Endodermal cell (in vitro differentiated cells): ENCODE data around the gene MALAT1. TPM values are rescaled to one million over a fixed set of nuclear protein-coding genes. Genes with fewer than 3 reads are reported as not detected.
A peak's percentile ranks its signal among the peaks of the same experiment; 100 is the strongest.

Source experiments
- DNase-seq: peaks from one replicate; pipeline ENCODE4 v3.0.0-alpha.2; 2017
- H3K27ac ChIP-seq: 2 replicates; pipeline ENCODE4 v1.5.1; 2013; ENCODE audit warnings: mild to moderate bottlenecking, low read depth, low read length, moderate library complexity
- H3K27me3 ChIP-seq: 2 replicates; pipeline ENCODE4 v1.6.1; 2013; ENCODE audit warnings: mild to moderate bottlenecking, low read length, moderate library complexity; ENCODE audit not compliant: insufficient read depth, control insufficient read depth, poor library complexity, severe bottlenecking
- H3K36me3 ChIP-seq: 2 replicates; pipeline ENCODE4 v1.7.0; 2013; ENCODE audit warnings: mild to moderate bottlenecking, low read length, moderate library complexity; ENCODE audit not compliant: control insufficient read depth, insufficient read depth
- H3K4me1 ChIP-seq: one replicate; pipeline ENCODE4 v1.7.0; 2013; ENCODE audit warnings: low read length; ENCODE audit not compliant: control insufficient read depth, insufficient read depth
- H3K4me3 ChIP-seq: 2 replicates; pipeline ENCODE4 v1.5.1; 2013; ENCODE audit warnings: mild to moderate bottlenecking, low read length, moderate library complexity
- H3K9ac ChIP-seq: 2 replicates; pipeline ENCODE4 v1.6.1; 2013; ENCODE audit warnings: mild to moderate bottlenecking, low read length, moderate library complexity; ENCODE audit not compliant: poor library complexity, severe bottlenecking; ENCODE audit errors: extremely low read depth
- H3K9me3 ChIP-seq: 2 replicates; pipeline ENCODE4 v1.6.1; 2013; ENCODE audit warnings: mild to moderate bottlenecking, low read length, moderate library complexity; ENCODE audit not compliant: control insufficient read depth
- H3K27ac Mint-ChIP-seq: 2 replicates; pipeline ENCODE4 v1.8.0; 2020; ENCODE audit warnings: mixed read lengths
- H3K27me3 Mint-ChIP-seq: 2 replicates; pipeline ENCODE4 v1.8.0; 2021; ENCODE audit warnings: mild to moderate bottlenecking, mixed read lengths; ENCODE audit not compliant: insufficient read depth
- H3K36me3 Mint-ChIP-seq: 2 replicates; pipeline ENCODE4 v1.8.0; 2020; ENCODE audit warnings: low read depth, mixed read lengths
- H3K4me1 Mint-ChIP-seq: 2 replicates; pipeline ENCODE4 v1.8.0; 2020; ENCODE audit warnings: mixed read lengths
- H3K4me3 Mint-ChIP-seq: 2 replicates; pipeline ENCODE4 v1.8.0; 2020; ENCODE audit warnings: mild to moderate bottlenecking, moderate library complexity, mixed read lengths
- H3K9me3 Mint-ChIP-seq: 2 replicates; pipeline ENCODE4 v1.8.0; 2020; ENCODE audit warnings: mild to moderate bottlenecking, mixed read lengths
- CTCF ChIP-seq: fragments of 200-600 bp; sonication (generic); conservative IDR thresholded peaks from 2 replicates; pipeline ENCODE4 v1.5.0; 2021; ENCODE audit warnings: antibody characterized with exemption, mild to moderate bottlenecking
- WGBS, 2 experiments: methylation state at CpG; one replicate each; pipeline versions ENCODE4 v1.1.5 to v1.1.7; 2013; ENCODE audit warnings: missing lambda C conversion rate in 2 of 2, mixed read lengths in 1 of 2; ENCODE audit not compliant: insufficient coverage in 1 of 2, insufficient read length in 1 of 2; 5-methylcytosine and 5-hydroxymethylcytosine counted together
- total RNA-seq, 2 donors: library from RNA; stranded (reverse); fragmentation: NEBNext Ultra II Directional in 1 of 2; extraction: Animal tissue kit (Norgen Biotek cat#: 25700) in 1 of 2; gene quantifications; 2 replicates in 1 of 2; 3 replicates in 1 of 2; pipeline ENCODE4 v1.2.1, GENCODE V29; 2021

The MALAT1 gene
- total RNA-seq, 2 donors from 2014 or later = 5,233 to 6,894 TPM

GRCh38 chr11:65504674-65505465, 6.0 kb downstream of the MALAT1 start:
- Mint-ChIP-seq H3K4me1 (peaks cover 27% of the 10 kb centered on the region), H3K4me3 (no peak overlapping the region), H3K36me3 (peaks cover 33% of the 10 kb centered on the region), H3K27me3 (no peaks in the 10 kb centered on the region), H3K9me3 (no peaks in the 10 kb centered on the region), H3K27ac (peak overlapping the region; percentile 80)
- DNase-seq = peak; percentile 32
- H3K36me3 ChIP-seq = peaks cover 67% of the 10 kb centered on the region
- 69 to 77% methylated on average over 4 to 6 of the region's 8 CpGs for WGBS, 2 experiments
- H3K27ac ChIP-seq = peak overlapping the region; percentile 65
- no peaks in the 10 kb centered on the region for H3K27me3 ChIP-seq
- no peaks in the 10 kb centered on the region for H3K4me1 ChIP-seq
- no peaks in the 10 kb centered on the region for H3K9me3 ChIP-seq
- H3K9ac ChIP-seq = peak overlapping the region; percentile 100
- no peak for TF ChIP-seq CTCF
- H3K4me3 ChIP-seq = peak overlapping the region; percentile 97

GRCh38 chr11:65505466-65506289, 6.8 kb downstream of the MALAT1 start:
- 83 to 92% methylated on average over 6 to 12 of the region's 12 CpGs for WGBS, 2 experiments
- no peaks in the 10 kb centered on the region for H3K9me3 ChIP-seq
- peak overlapping the region; percentile 80 for H3K27ac Mint-ChIP-seq
- peaks cover 59% of the 10 kb centered on the region for H3K36me3 ChIP-seq
- DNase-seq = peak; percentile 58
- no peaks in the 10 kb centered on the region for H3K4me1 ChIP-seq
- H3K9me3 Mint-ChIP-seq = no peaks in the 10 kb centered on the region
- peak overlapping the region; percentile 100 for H3K9ac ChIP-seq
- H3K27me3 ChIP-seq = no peaks in the 10 kb centered on the region
- H3K36me3 Mint-ChIP-seq = peaks cover 33% of the 10 kb centered on the region
- peak overlapping the region; percentile 0 for H3K27ac ChIP-seq
- H3K4me1 Mint-ChIP-seq = peaks cover 29% of the 10 kb centered on the region
- no peak for TF ChIP-seq CTCF
- H3K4me3 ChIP-seq = peak overlapping the region; percentile 97
- H3K4me3 Mint-ChIP-seq = no peak overlapping the region
- no peaks in the 10 kb centered on the region for H3K27me3 Mint-ChIP-seq

GRCh38 chr11:65506290-65506771, 7.5 kb downstream of the MALAT1 start:
- Histone ChIP-seq H3K4me1 (no peaks in the 10 kb centered on the region), H3K9me3 (no peaks in the 10 kb centered on the region), H3K4me3 (peak overlapping the region; percentile 97), H3K27ac (peak overlapping the region; percentile 17), H3K27me3 (no peaks in the 10 kb centered on the region), H3K36me3 (peaks cover 52% of the 10 kb centered on the region), H3K9ac (peak overlapping the region; percentile 100)
- Mint-ChIP-seq H3K9me3 (no peaks in the 10 kb centered on the region), H3K27me3 (no peaks in the 10 kb centered on the region), H3K4me3 (no peak overlapping the region), H3K4me1 (peaks cover 29% of the 10 kb centered on the region), H3K36me3 (peaks cover 33% of the 10 kb centered on the region), H3K27ac (peak overlapping the region; percentile 80)
- no peak for DNase-seq
- 67 to 88% methylated on average over 1 to 3 of the region's 4 CpGs for WGBS, 2 experiments
- TF ChIP-seq CTCF = no peak
